Activated naive CD4-positive, alpha-beta T cell treated with Interleukin-2 at 50 U/mL for 16 hours (primary cell): ENCODE results near the gene RNPC3.
"Not testable (repeated sequence)": the region's sequence is repeated elsewhere in the genome, so short reads cannot be mapped to it uniquely, and the experiment has no call there.

Experiments
- DNase-seq: peaks from one replicate; pipeline ENCODE4 v3.0.0-alpha.2; 2020

The RNPC3 gene

DNA sequence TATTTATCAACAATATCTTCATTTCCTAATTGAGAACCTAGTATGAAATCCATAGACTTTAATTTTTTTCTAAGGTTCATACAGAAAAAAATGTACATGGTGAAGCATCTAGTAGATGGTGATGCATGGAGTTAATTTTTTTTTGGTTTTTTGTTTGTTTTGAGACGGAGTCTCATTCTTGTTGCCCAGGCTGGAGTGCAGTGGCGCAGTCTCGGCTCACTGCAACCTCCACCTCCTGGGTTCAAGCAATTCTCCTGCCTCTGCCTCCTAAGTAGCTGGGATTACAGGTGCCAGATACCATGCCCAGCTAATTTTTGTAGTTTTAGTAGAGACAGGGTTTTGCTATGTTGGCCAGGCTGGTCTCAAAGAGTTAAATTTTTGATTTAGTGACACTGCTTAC lies 35.6 kb downstream of the RNPC3 start:
- DNase-seq = not testable (repeated sequence)

DNA sequence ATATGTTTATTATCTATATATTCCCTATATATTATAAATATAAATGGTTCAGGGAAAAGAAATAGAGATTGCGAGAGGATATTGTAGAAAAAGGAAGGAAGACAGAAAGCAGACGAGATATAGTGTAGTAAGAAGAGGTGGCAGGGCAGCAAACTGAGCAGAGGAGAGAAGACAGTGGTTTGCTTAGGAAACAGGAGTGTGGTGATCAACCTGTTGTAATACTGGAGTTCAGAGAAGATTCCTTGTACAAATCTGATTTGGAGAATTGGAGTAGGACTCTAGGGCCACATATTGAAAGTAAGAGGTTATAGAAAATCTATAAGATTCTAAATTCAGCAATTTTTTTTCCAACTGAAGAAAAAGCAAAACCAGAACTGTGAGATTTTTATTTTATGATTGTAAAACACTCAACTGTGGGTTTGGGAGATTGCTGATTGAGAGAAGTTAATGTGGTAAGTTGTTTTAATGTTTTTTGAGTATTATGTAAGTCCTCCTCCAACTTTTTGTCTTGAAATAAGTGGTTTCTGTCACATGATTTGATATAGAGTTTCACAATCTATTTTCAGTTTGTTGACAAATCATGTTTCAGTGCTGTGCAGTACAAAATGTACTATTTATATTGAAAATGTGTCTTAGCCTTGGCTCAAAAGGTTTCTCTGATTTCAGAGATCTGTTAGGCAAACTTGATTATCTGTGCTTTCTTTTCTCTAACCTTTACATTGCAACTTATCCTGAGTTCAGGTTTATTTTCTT lies 36.3 kb downstream of the RNPC3 start:
- no peak for DNase-seq

DNA sequence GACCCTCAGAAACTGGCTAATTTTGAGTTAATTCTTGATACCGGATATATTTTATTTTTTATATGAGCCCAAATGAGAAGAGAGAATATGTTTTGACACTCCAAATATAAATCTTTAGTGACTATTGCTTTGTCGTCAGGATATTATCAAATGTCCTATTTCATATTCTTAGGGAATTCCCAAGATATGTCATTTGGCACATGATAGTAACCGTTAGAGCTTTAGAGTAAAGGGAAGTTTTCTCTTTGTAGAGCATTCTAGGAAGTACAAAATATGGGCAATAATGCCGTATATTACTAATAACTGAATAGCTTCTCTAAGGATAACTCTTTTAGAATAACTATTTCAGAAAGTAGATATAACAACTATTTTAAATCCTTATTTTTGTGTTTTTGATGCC lies 37.6 kb downstream of the RNPC3 start:
- no peak for DNase-seq

DNA sequence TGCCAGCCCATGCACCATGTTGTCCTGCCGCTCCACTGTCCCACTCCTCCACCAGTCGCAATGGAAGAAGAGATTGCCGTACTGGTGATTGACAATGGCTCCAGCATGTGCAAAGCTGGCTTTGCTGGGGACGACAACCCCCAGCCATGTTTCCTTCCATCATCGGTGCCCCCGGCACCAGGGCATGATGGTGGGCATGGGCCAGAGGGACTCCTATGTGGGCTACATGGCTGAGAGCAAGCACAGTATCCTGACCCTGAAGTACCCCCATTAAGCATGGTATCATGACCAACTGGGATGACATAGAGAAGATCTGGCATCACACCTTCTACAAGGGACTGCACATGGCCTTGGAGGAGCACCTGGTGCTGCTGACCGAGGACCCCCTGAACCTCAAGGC lies 44.0 kb downstream of the RNPC3 start:
- DNase-seq = no peak

DNA sequence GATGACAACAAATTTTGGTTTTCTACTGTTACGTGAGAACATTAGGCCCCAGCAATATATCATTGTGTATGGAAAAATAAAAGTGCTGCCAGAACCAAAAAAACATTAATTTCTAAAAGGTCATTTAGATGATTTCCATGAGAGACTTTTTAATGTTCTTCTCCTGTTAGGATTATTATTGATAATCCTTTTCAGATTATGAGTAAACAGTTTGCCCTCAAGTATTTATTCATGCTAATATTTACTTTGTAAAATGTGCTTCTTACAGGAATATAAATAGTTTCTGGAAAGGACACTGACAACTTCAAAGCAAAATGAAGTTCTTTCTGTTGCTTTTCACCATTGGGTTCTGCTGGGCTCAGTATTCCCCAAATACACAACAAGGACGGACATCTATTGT lies 45.8 kb downstream of the RNPC3 start, which contains the start of gene AMY2B:
AMY2B (plus strand) TSS at position 301 of the 400 bp plus-strand sequence; CDS start at position 315, 14 bp downstream.
- DNase-seq = not testable (repeated sequence)

DNA sequence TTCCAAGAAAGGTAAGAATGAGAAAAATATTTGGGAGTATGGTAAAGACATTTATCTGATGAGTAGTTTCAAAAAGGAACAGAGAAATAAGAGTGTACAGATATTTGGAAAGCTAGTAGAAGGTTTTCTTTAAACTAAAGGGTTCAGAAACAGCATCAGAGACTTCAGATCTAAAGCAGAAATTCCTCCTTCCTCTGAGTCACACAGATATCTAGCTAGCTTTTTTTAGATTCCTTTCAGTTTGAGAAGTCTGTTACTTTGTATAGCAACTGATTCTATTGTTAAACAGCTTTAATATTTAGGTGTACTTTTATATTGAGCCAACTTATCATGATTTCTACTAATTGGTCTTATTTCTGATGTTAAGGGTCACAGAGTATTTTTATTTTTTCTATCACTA lies 50.6 kb downstream of the RNPC3 start:
- no peak for DNase-seq

DNA sequence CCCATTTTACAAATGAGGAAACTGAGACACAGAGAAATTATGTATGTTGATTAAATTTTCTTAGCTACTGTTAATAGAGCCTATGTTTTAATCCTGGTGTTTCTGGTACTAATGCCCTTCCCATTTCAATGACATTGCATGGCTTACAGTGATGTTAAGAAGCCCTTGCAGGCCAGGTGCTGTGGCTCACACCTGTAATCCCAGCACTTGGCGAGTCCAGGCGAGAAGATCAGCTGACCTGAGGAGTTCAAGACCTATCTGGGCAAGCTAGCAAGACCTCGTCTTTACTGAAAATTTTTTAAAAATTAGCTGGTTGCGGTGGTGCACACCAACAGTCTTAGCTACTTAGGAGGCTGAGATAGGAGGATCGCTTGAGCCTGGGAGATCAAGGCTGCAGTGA lies 51.3 kb downstream of the RNPC3 start:
- not testable (repeated sequence) for DNase-seq

DNA sequence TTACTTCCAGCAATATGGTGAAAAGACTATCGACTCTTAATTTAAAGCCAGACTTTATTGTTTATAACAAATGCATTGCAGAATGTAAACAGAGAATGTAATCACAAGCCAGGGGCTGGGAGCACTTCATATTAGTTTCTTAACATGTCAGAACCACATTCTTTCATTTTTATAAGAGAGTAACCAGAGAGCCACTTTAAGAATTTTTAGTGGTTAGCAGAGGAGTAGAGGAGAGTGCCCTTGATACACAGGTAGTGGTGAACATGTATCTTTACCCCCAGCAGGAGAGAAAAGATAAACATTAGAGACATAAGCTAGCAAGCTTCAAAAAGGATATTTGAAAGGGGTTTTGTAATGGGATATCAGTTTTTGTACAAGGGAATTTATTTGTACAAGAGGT lies 57.0 kb downstream of the RNPC3 start:
- DNase-seq = no peak

DNA sequence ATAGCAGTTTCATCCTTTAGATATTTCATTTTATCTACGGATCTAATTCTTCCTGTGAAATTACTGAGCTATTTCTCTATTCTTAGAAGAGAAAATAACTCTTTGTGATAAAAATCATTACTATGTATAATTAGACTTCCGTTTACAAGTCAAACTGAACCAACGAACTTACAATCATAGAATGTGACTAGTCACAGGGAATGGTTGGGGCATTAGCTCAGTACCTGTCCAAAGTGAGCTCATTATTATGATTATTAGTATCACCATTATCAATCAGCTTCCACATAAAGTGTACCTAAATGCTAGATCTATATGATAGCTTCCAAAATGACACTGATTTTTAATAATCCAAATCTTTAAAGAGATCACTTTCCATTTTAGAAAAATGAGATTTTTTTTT lies 58.4 kb downstream of the RNPC3 start:
- DNase-seq = no peak

DNA sequence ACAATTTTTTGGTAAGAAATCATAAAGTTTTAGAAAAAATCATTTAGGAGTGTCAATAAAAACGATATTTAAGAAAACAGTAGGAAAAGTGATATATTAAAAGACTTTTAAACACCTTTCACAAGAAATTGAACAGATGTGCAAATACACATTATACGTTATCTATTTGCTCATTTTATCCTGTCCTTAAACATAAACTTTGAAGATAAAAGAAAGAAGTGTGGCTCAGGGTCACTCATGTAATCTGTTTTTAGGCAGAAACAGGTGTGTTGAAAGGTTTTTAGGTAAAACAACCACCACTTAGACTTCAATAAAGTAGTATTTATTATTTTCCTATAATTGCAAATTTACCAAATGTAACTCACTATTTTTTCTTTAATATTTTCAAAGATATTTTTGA lies 59.0 kb downstream of the RNPC3 start:
- no peak for DNase-seq

DNA sequence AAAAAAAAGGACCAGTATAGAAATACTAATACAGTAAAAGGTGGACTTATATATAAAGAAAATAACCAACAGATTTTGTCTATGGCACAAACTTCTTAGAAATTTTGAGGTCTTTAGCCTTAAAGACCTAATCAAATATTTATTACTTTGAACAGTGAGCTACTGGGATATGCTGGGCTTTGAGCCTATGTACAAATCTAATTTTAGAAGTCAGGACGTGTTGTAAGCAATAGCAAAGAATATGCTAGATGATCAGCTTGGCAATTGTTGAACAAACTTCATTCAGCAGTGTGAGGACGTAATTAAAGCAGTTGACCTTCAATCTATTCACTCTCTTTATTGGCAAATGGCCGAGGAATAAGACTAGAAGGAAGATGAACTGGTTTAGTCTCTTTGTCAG lies 77.2 kb downstream of the RNPC3 start:
- not testable (repeated sequence) for DNase-seq
